Panc1 (cell line): ENCODE data around the gene CSF2RB.

Source experiments
- CTCF ChIP-seq: fragments of 450-650 bp; IDR thresholded peaks from 2 replicates; pipeline ENCODE4 v1.5.1; 2017; ENCODE audit warnings: mild to moderate bottlenecking
- TCF7L2 ChIP-seq: IDR thresholded peaks from 2 replicates; pipeline ENCODE4 v1.6.1; 2011; ENCODE audit warnings: mild to moderate bottlenecking, low read depth, low read length, inconsistent platforms

- TF ChIP-seq CTCF, result no peak
- no peak for TF ChIP-seq TCF7L2
Measured at GRCh38 chr22:36935694-36936093, 22.3 kb downstream of the CSF2RB start.
